Activated effector memory CD4-positive, alpha-beta T cell treated with anti-CD3 and anti-CD28 coated beads, Interleukin-2, amount 50 U/mL, for 16 hours (primary cell): Measurements from ENCODE around the gene VWF.

Source experiments
- DNase-seq: peaks from one replicate; pipeline ENCODE4 v3.0.0-alpha.2; 2020

Gene VWF

DNA sequence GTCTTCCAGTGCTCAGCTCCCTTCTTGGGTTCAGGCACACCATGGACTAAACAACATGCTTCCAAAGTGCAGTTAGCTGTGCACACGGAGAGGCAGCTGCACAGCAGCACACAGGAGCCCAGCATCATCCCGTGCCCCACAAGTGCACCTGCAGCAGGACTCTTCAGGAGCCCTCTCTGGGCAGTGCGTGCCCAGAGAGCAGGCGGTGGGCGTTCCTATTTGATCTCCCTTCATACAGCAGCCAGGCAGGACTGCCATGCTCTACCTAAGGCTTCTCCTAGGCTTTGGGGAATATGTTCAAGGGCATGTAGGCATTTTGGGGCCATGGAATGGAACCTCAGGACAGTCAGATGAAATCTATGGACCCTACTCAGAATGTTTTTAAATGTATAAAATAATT is 214.9 kb downstream of the VWF start:
- no peak for DNase-seq

DNA sequence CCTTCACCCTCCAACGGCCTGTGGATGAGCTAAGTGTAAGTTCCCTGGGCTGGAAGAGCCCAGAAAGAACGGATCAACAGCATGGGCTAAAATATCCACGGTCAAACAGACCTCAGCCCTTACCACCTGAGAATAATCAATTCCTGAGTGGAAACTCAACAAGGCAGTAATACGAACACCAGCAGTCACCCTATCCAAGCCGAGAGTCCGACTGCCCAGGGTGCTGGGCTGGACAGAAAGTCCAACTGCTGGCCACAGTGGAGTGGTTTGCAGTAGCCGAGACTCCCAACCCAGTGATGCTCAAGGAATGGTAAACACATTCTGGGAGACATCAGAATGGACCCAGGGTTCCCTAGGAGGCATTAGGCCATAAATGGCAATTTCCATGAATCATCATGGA is 216.2 kb downstream of the VWF start:
- DNase-seq: no peak

DNA sequence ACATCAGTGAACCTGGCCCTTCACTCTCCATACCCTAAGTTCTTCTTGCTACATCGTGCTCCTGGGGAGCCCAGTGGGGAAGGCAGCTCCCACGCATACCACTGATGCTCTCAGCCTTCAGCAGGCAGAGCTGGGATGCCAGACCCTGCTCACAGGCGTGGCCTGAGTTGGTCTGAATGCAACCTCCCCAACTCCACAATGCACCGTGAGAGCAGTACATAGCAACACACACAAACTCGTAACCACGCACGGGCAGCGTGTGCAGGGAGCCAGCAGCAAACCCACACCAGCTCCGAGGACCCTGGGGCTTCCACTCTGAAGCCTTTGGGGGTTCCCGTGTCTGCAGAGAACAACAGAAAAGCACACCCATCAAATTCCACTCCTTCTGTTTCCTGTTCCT is 216.7 kb downstream of the VWF start:
- DNase-seq: no peak

DNA sequence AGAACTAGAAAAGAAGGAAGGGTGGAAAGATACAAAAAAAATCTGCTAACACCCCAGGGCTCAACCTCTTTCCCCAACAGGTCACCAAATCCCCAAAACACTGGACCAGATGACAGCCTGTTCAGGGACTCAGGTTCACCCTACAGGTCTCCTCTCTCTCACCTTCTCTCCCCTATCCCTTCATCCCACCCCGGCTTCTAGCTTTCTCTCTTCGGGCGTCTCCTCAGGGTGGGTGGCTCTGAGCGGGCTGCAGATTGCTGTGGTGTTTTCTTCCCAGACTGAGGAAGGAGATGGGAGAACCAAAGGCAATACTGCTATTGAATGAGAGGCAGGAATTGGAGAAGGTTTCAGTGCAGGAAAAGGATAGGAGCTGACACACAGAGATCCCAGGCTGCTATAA is 218.7 kb downstream of the VWF start:
- no peak for DNase-seq

DNA sequence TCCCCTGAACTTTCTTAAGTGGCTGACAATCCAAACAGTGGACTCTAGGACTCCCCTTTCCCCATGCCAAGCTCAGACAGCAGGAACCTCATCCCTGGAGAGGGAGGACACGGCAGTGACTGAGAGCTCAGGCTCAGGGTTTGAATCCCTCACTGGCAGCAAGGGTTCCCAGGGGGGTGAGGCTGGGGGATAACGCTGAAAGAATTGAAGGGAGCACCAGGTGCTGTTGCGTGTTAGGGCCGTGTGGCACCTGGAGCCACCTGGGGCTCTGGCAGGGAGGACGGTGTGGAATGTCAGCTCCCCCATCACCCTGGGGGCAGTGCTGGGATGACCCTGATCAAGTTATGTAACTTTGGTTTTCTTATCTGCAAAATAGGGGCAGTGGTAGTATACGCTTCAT is 219.5 kb downstream of the VWF start:
- no peak for DNase-seq

DNA sequence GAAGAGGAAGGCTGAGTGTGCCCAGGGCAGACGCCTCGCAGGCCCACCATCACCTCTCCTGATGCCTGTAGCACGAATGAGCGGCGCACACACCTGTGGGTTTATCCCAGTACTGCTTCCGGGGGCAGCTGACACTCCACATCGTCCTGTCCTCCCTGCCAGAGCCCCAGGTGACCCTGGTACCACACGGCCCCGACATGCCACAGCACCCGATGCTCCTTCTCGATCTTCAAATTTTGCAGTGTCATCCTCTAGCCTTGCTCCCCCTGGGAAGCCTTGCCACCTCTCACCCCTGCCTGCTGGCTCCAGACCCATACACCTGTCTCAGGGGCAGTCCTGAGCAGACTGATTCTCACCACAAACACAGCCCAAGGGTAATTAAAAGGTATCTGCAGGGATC is 220.0 kb downstream of the VWF start:
- DNase-seq: no peak

DNA sequence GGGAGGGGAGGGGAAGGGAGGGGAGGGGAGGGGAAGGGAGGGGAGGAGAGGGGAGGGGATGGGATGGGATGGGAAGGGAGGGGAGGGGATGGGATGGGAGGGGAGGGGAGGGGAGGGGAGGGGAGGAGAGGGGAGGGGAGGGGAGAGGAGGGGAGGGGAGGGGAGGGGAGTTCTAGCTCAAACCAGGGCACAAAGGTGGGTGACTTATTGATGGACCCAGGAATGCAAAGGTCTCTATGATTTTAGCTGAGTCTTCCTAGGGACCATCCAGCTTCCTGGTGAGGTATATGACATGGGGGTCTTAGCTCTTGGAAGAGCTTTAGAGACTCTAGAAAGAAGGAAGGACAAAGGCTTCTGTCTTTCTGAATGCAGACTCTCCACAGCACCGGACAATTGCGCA is 221.7 kb downstream of the VWF start:
- DNase-seq: no peak

DNA sequence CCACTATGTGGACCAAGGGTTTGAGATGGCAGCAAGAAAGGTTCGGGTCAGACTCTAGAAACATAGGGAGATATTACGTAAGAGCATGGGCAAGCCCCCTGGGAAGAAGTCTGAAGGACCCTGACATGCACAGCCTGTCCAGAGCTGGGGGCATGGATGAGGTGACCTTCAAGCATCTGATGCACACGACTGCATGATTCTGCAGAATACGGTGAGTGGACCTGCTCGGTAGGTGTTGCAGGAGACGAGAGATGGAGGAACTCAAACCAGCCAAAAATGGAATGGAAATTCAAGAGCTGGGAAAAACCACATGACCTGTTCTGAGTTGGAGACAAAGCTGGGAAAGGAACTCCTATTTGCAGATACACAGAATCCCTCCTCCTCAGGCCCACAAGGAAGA is 223.1 kb downstream of the VWF start:
- DNase-seq: no peak

DNA sequence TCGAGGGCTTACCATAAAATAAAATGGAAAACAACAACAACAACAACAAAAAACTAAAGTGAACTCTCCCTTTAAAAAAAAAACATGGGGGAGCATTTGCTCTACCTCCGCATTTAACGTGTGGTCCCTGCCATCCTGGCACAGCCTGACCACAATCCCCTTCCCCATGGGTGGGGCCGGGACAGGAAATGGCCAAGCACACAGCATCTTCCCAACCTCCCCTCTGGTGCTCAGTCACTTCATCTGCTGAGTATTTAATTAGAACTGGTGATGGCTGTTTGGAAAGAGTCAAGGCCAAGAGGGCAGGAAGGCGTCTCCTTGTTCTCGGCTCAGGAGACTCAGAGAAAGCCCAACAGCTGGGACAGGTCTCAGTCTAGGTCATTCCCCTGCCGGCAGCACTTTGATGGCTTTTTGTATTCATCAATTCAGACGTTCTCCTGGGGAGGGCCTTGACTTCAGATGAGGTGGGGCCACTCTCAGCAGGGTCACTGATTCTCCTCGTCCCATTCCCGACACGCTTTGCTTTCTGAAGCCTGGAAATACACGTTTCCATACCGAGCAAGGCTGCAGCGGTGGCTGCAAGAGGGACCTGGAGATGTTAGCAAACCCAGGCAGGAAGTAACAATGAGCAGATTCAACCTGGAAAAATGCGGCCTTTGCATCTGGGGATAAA is 223.8 kb downstream of the VWF start:
- DNase-seq: no peak

DNA sequence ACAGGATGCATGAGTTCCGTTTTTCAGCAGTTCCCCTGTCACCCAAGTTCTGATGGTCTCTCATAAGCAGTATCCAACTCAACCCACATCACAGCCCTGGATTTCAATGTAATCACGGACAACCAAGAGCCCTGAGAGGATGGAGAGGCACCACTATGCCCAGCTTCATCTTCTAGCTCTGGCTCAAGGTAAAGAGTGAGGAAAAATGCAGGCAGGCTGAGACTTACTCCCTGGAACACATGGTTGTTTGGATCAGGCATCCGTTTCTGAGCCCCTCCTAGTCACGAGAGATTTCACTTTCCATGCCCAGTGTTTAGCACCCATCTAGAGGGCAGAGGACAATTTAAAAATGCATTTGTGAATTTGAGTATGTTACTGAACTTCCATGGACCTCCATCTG is 224.4 kb downstream of the VWF start:
- no peak for DNase-seq

DNA sequence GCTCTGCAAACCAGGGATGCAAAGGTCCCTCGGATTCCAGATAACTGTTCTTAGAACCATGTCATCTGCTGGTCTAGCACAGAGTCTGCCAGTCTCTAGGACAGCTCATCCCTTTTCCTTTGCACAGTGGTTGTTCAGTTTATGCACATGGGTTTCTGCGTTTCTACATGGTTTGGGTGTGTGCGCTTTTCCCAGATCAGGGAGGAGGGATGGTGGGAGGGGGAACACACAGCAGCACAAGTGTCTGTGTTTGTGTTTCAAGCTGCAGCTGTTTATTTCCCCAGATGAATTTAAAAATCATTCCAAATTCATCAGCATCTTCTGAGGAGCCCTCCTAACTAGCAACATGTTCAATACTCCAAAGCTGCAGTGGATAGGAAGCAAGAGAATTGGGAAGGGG is 224.8 kb downstream of the VWF start:
- DNase-seq: no peak

DNA sequence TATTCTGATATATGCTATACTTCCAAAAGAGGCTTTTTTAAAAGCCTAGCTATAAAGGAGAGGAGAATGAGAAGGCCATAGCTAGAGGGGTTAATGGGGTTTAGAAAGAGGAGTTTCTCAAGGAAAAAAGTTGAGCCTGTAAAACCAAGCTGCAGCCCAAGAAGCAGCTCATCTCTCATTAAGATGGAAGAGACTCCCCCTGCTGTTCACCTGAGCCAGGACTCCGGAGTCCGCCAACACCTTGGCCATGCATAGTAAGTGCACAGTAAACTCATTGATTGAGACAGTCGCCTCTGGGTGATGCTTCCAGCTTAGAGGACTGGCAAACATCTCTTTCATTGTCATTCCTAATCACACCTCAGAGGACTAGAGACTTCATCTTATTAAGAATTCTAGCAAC is 225.6 kb downstream of the VWF start:
- no peak for DNase-seq
